ENCODE results near the gene PHEX.

Gene PHEX

GRCh38 chrX:22105971-22106370, 73.8 kb downstream of the PHEX start:
- no peak for DNase-seq (ENCODE audit: low spot score)

- no peak for DNase-seq (ENCODE audit: low spot score)
Measured at GRCh38 chrX:22109442-22109841, 77.3 kb downstream of the PHEX start.

- DNase-seq (ENCODE audit: low spot score) = no peak
Measured at GRCh38 chrX:22110729-22111494, 78.8 kb downstream of the PHEX start.

- DNase-seq (ENCODE audit: low spot score) = no peak
Measured at GRCh38 chrX:22116605-22117546, 84.8 kb downstream of the PHEX start.

- DNase-seq (ENCODE audit: low spot score) = no peak
Measured at GRCh38 chrX:22117633-22118032, 85.5 kb downstream of the PHEX start.

GRCh38 chrX:22118161-22118830, 86.2 kb downstream of the PHEX start:
- DNase-seq (ENCODE audit: low spot score) = no peak

GRCh38 chrX:22121161-22121560, 89.0 kb downstream of the PHEX start:
- DNase-seq (ENCODE audit: low spot score) = no peak

GRCh38 chrX:22122510-22122909, 90.4 kb downstream of the PHEX start:
- DNase-seq (ENCODE audit: low spot score) = no peak

GRCh38 chrX:22124098-22124497, 92.0 kb downstream of the PHEX start:
- no peak for DNase-seq (ENCODE audit: low spot score)

GRCh38 chrX:22125481-22125880, 93.4 kb downstream of the PHEX start:
- no peak for DNase-seq (ENCODE audit: low spot score)

GRCh38 chrX:22126327-22126726, 94.2 kb downstream of the PHEX start:
- no peak for DNase-seq (ENCODE audit: low spot score)

GRCh38 chrX:22128961-22129360, 96.8 kb downstream of the PHEX start:
- DNase-seq (ENCODE audit: low spot score) = no peak

- DNase-seq (ENCODE audit: low spot score) = no peak
Measured at GRCh38 chrX:22134681-22135080, 102.6 kb downstream of the PHEX start.

GRCh38 chrX:22135171-22135711, 103.1 kb downstream of the PHEX start:
- peak; percentile 3 for DNase-seq (ENCODE audit: low spot score)

- DNase-seq (ENCODE audit: low spot score) = peak; percentile 65
Measured at GRCh38 chrX:22135994-22136684, 104.0 kb downstream of the PHEX start.

- no peak for DNase-seq (ENCODE audit: low spot score)
Measured at GRCh38 chrX:22136711-22137110, 104.6 kb downstream of the PHEX start.

GRCh38 chrX:22139822-22140221, 107.7 kb downstream of the PHEX start:
- no peak for DNase-seq (ENCODE audit: low spot score)

GRCh38 chrX:22141047-22141730, 109.1 kb downstream of the PHEX start:
- DNase-seq (ENCODE audit: low spot score) = no peak

GRCh38 chrX:22147214-22147613, 115.1 kb downstream of the PHEX start:
- no peak for DNase-seq (ENCODE audit: low spot score)

GRCh38 chrX:22147942-22148341, 115.8 kb downstream of the PHEX start:
- no peak for DNase-seq (ENCODE audit: low spot score)

GRCh38 chrX:22148565-22148964, 116.4 kb downstream of the PHEX start:
- DNase-seq (ENCODE audit: low spot score) = no peak
